Measurements from ENCODE around the gene B4GALNT3.

The B4GALNT3 gene

GRCh38 chr12:527729-528128 lies 68.0 kb downstream of the B4GALNT3 start:
- DNase-seq (ENCODE audit: low read depth), result no peak
- no peak for TF ChIP-seq CTCF (IDR thresholded peaks at IDR 0.05; ENCODE audit: insufficient read depth, low read depth, low read length, missing control alignments)
- H3K4me3 ChIP-seq (ENCODE audit: low read depth, low read length), result no peak overlapping the region

GRCh38 chr12:530308-530707 lies 70.6 kb downstream of the B4GALNT3 start:
- no peak overlapping the region for H3K4me3 ChIP-seq (ENCODE audit: low read depth, low read length)
- TF ChIP-seq CTCF (IDR thresholded peaks at IDR 0.05; ENCODE audit: insufficient read depth, low read depth, low read length, missing control alignments), result no peak
- DNase-seq (ENCODE audit: low read depth), result no peak

GRCh38 chr12:530821-531220 lies 71.1 kb downstream of the B4GALNT3 start:
- no peak overlapping the region for H3K4me3 ChIP-seq (ENCODE audit: low read depth, low read length)
- TF ChIP-seq CTCF (IDR thresholded peaks at IDR 0.05; ENCODE audit: insufficient read depth, low read depth, low read length, missing control alignments), result no peak
- no peak for DNase-seq (ENCODE audit: low read depth)

DNA sequence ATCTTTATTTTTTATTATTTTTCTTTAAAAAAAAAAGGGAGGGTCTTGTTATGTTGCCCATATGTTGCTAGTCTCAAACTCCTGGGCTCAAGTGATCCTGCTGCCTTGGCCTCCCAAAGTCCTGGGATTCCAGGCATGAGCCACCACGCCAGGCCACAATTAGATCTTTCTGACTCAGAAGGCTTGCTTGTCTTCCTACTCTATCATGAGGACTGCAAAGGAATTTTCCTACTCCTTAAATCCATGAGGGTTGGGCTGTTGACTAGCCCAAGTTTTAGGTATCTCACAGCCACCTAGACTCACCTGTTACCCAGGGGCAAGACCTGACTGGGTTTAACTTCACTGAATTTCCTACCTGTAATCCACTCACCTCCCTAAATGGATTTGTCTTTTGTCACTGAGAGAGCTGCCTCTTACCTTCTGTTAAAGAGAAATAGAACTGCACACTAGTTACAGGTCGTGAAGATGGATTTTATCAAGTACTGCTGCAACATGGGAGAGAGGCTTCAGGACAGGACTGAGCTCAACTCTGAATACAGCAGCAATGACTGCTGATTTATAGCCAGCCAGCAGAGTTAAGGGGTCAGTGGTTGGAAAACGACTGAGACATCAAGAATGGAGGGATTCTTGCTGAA lies 72.3 kb downstream of the B4GALNT3 start:
- DNase-seq (ENCODE audit: low read depth), result no peak
- TF ChIP-seq CTCF (IDR thresholded peaks at IDR 0.05; ENCODE audit: insufficient read depth, low read depth, low read length, missing control alignments), result no peak

GRCh38 chr12:532908-533565 lies 73.3 kb downstream of the B4GALNT3 start:
- no peak for DNase-seq (ENCODE audit: low read depth)
- no peak for TF ChIP-seq CTCF (IDR thresholded peaks at IDR 0.05; ENCODE audit: insufficient read depth, low read depth, low read length, missing control alignments)

More for the DNA sequence above, 72.3 kb downstream of the B4GALNT3 start:
- H3K4me3 ChIP-seq (ENCODE audit: low read depth, low read length), result no peak overlapping the region

GRCh38 chr12:533718-534117 lies 74.0 kb downstream of the B4GALNT3 start:
- no peak overlapping the region for H3K4me3 ChIP-seq (ENCODE audit: low read depth, low read length)
- no peak for TF ChIP-seq CTCF (IDR thresholded peaks at IDR 0.05; ENCODE audit: insufficient read depth, low read depth, low read length, missing control alignments)
- DNase-seq (ENCODE audit: low read depth), result no peak

More at GRCh38 chr12:532908-533565, 73.3 kb downstream of the B4GALNT3 start:
- no peak overlapping the region for H3K4me3 ChIP-seq (ENCODE audit: low read depth, low read length)
